Measurements from ENCODE around the gene KLHL26.

GRCh38 chr19:18710996-18711751 lies 74.3 kb downstream of the KLHL26 start:
- TF ChIP-seq CTCF (conservative IDR thresholded peaks at IDR 0.05 in 1 of 2, IDR thresholded peaks at IDR 0.05 in 1 of 2; ENCODE audit: extremely low read depth in 1 of 2, insufficient read depth in 1 of 2, low read depth in 1 of 2, low read length in 2 of 2) (no peak), EZH2 (IDR thresholded peaks at IDR 0.05; ENCODE audit: borderline replicate concordance, low read length) (no peak)

Measured in mammary epithelial cell (primary cell).